ENCODE measurements around the gene NUDT22. TPM values are rescaled to one million over a fixed set of nuclear protein-coding genes. Genes with fewer than 3 reads are reported as not detected.
A peak's percentile ranks its signal among the peaks of the same experiment; 100 is the strongest.

The NUDT22 gene
- polyA plus RNA-seq, 4 donors, result 21.4 to 41.4 (median 32.5) TPM

- DNase-seq (ENCODE audit: low read depth in 4 of 4, low spot score in 2 of 4), result no peak
Observed at GRCh38 chr11:64226507-64227051, 505 bp downstream of the NUDT22 start.

- DNase-seq (ENCODE audit: low read depth in 4 of 4, low spot score in 2 of 4), result no peak
Observed at GRCh38 chr11:64227405-64227956, 1.4 kb downstream of the NUDT22 start.

GRCh38 chr11:64229090-64229743 is 3.1 kb downstream of the NUDT22 start:
- no peak for DNase-seq (ENCODE audit: low read depth in 4 of 4, low spot score in 2 of 4)

DNA sequence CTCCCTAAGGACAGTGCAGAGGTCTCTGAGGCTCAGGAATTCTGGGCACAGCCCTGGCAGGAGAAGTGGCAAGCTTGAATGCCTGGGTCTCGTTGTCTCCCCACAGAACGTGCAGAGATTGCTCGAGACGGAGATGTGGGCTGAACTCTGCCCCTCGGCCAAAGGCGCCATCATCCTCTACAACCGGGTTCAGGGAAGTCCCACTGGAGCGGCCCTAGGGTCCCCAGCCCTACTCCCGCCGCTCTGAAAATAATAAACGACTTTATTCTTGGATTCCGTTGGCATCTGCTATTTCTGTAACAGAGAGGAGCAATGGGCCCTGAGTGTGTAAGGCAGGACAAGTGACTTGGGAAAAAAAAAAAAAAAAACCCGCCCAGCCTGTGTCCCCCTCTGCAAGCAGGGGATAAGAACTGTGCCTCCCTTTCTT is 3.7 kb downstream of the NUDT22 start:
- DNase-seq (ENCODE audit: low read depth in 4 of 4, low spot score in 2 of 4), result no peak

DNA sequence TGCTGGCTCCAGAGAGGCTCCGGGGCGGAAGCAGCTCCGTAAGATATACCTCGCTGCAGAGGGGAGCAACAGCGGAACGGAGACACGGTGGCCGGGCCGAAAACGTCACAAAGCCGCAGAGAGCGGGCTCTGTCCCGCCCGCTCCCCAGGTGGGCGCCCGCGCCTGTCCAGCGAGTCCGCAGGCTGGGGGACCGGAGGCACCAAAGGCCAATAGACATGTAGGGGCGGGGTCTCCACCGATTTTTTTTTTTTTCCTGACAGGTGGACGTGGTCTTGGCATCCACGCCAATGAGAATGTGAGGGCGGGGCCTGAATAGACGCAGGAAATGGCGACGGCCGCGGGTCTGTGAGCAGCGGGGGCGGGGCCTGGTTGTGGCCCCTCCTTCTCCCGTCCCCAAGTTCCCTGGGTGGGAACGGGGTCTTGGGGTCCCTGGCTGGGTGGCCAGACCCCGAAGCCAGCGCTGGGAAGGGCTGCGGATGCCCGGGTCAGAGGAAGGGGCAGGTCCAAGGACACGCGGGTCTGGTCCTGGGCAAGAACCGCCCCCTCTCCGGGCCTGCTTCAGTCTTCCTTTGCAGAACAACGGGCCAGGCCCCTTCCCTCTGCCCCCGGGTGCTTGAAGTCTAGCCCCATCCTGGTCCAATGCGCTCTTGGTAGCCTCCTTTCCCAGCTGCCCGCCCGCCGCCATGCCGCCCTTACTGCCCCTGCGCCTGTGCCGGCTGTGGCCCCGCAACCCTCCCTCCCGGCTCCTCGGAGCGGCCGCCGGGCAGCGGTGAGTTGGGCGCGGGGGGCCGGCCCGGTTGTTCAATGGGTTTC is 4.3 kb downstream of the NUDT22 start, which contains the start of gene DNAJC4:
Gene DNAJC4, plus strand, starts transcription at position 378 of the 814 bp plus-strand sequence. Its CDS starts 307 bp downstream, at position 685.
- DNase-seq (ENCODE audit: low read depth in 4 of 4, low spot score in 2 of 4), result peak; percentile 83 to 95 (median 86)

GRCh38 chr11:64230985-64231365 is 4.9 kb downstream of the NUDT22 start:
- DNase-seq (ENCODE audit: low read depth in 4 of 4, low spot score in 2 of 4), result no peak

GRCh38 chr11:64231546-64231945 is 5.5 kb downstream of the NUDT22 start:
- DNase-seq (ENCODE audit: low read depth in 4 of 4, low spot score in 2 of 4), result no peak

DNA sequence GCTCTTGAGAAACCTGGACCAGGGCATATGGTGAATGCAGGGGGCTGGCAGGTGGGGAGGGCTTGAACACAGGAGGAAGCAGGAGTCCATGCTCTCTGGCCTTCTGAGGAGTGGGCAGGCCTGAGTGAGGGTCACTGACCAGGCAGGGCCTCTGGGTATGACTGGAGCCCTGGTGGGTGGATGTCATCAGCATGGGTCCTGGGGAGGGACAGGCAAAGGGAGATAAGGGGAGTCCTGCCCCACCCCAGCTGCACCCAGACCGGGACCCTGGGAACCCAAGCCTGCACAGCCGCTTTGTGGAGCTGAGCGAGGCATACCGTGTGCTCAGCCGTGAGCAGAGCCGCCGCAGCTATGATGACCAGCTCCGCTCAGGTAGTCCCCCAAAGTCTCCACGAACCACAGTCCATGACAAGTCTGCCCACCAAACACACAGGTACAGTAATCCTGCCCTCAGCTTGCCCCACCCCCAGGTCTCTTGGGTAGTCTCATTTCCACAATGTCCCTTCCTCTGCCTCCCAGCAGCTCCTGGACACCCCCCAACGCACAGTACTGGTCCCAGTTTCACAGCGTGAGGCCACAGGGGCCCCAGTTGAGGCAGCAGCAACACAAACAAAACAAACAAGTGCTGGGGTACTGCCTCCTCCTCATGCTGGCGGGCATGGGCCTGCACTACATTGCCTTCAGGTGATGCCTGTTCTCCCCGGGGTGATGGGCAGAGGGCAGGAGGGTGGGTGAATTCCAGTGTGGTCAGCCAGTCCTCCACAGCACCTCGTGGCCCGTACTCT is 6.3 kb downstream of the NUDT22 start:
- no peak for DNase-seq (ENCODE audit: low read depth in 4 of 4, low spot score in 2 of 4)

DNA sequence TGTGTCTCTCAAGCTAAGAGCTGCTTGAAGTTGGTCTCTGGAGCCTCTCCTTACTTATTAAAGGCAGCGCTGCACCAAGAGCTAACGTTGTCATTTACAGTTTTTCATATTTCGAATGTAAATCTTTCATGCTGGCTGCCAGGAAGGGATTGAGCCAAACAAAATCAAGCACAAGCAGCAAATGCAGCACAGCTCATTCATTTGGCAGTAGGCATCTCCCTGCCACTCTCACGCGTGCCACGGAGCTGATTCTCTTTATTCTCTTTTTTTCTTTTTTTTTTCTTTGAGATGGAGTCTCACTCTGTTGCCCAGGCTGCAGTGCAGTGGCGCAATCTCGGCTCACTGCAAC is 6.9 kb downstream of the NUDT22 start:
- no peak for DNase-seq (ENCODE audit: low read depth in 4 of 4, low spot score in 2 of 4)

DNA sequence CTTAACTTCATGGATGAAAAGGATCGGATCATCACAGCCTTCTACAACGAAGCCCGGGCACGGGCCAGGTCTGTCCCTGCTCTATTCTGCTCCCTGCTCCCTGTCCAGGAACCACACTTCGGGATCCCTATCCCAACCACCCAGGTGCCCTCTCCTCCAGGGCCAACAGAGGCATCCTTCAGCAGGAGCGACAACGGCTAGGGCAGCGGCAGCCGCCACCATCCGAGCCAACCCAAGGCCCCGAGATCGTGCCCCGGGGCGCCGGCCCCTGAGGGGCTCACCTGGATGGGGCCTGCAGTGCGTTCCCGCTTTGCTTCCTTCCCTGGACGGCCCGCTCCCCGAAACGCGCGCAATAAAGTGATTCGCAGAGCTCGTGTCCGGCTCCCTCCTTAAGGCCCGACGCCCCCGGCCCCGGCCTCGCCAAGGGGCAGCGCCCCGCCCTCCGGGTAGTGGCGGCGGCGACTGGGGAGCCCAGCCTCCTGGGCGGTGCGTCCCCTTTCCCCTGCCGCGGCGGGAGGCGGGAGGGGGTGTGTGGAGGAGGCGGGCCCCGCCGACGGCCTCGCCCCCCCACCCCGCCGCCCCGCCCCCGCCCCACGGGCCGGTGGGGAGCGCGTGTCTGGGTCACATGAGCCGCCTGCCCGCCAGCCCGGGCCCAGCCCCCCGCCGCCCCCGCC is 8.0 kb downstream of the NUDT22 start, which contains the start of gene VEGFB:
Gene VEGFB, plus strand, starts transcription at position 672 of the 674 bp plus-strand sequence. CDS start 250 bp downstream, outside the sequence.
- DNase-seq (ENCODE audit: low read depth in 4 of 4, low spot score in 2 of 4), result no peak

DNA sequence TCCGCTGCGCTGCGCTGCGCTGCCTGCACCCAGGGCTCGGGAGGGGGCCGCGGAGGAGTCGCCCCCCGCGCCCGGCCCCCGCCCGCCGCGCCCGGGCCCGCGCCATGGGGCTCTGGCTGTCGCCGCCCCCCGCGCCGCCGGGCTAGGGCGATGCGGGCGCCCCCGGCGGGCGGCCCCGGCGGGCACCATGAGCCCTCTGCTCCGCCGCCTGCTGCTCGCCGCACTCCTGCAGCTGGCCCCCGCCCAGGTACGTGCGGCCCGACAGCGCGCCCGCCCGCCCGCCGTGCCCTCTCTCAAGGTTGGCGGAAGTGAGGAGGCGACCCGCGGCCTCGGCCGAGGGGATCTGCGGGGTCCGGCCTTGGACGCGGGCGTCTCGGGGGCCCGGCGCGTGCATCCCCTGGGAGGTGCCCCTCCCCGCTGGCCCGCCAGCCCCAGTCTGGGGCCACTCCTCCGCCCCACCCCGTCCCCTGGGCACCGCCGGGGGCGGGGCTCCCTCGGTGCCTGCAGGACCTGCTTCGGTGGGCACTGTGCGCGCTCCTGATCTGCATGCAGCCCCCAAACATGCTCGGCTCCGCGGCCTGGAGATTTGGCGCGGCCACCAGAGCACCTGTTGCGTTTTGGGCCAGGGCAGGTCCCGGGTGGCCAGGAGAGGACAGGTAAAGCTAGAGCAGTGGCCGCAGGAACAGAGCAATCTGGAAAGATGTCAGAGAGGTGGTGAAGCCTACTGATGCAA is 8.7 kb downstream of the NUDT22 start:
- DNase-seq (ENCODE audit: low read depth in 4 of 4, low spot score in 2 of 4), result no peak

DNA sequence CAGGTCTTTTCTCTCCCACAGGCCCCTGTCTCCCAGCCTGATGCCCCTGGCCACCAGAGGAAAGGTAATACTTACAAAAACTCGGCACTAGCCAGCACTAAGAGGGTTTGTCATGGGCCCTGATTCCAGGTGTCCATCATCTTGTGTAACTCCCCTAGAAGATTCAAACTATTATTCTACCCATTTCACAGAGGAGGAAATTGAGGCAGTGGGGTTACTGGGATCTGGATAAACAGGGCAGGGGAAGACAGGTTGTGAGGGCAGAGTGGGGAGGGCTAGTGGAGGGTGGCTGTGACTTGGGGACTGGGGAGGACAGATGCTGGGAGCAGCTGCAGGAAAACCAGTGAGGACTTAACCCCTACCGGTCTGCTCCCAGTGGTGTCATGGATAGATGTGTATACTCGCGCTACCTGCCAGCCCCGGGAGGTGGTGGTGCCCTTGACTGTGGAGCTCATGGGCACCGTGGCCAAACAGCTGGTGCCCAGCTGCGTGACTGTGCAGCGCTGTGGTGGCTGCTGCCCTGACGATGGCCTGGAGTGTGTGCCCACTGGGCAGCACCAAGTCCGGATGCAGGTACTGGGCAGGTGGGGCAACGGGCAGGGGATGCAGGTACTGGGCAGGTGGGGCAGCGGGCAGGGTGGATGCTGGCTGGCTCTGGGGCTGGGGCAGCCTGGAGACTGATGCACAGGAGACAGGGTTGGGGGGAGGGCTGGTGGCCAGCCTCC is 9.5 kb downstream of the NUDT22 start:
- no peak for DNase-seq (ENCODE audit: low read depth in 4 of 4, low spot score in 2 of 4)

- no peak for DNase-seq (ENCODE audit: low read depth in 4 of 4, low spot score in 2 of 4)
Observed at GRCh38 chr11:64237484-64237951, 11.4 kb downstream of the NUDT22 start.

DNA sequence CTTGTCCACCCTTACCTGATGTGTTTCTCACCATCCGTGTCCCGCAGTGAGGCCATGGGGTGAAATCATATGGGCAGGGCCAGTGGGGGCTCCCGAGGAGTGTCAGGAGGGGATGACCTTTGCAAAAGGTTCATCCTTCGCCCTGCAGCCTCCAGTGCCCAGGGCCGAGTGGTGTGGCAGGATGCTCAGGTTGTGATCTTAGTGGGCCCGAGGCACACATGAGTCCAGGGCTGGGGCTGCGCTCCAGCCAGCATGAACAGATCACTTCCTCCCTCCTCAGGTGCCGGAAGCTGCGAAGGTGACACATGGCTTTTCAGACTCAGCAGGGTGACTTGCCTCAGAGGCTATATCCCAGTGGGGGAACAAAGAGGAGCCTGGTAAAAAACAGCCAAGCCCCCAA is 12.0 kb downstream of the NUDT22 start:
- DNase-seq (ENCODE audit: low read depth in 4 of 4, low spot score in 2 of 4), result no peak

DNA sequence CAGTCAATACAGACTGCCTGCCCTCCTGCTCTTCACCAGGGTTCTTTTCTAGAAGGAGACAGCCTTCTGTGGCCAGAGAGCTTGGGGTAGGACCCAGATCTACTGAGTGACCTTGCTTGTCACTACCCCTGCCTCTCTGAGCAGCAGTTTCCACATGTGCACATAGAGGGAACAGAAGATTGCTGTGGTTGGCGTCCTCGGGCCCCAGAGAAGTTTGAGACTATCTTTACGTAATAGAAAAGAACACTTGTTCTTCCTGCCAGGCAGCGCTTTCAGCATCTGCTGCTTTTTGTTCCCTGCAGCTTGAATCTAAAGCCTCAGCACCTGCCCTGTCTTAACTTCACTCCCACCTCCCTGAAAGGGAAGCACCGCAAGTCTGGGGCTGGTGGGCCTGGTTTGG is 12.9 kb downstream of the NUDT22 start:
- no peak for DNase-seq (ENCODE audit: low read depth in 4 of 4, low spot score in 2 of 4)

- no peak for DNase-seq (ENCODE audit: low read depth in 4 of 4, low spot score in 2 of 4)
Observed at GRCh38 chr11:64239662-64240434, 13.8 kb downstream of the NUDT22 start.

DNA sequence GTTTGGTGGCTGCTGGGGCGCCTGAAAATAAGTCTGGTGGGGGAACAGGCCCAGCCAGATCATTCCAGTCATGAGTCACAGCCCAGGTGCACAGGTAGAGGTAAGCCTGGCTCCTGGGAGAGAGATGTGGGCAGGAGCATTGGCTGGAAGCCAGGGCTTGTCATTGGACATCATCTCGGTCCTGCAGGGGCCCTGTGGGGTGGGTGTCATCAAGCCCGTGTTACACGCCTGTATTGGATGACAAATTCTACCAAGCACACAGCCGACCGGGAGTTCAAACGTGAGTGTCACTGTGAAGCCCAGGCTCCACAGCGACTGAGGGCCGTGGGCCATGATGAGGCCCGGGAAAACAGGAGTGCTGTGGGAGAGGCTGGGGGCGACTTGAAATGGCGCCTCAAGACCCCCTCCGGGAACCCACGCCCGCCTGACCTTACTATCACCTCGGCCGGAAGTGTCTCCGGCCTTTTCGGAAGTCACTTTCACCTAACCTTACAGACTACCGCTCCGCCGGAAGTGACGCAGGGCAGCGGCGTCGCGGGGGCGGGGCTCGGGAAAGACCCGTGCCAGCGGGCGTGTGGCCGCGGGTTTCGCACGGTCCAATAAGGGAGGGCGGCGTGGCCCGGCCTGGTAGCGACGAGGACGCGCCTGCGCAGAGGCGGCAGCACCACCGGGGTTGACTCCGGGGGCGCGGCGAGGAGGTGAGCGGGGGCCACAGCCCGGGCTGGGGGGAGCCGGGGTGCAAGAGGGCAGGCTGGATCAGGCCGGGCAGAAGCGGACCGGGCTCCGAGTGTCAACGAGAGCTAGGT is 14.6 kb downstream of the NUDT22 start, which contains the start of gene FKBP2:
Gene FKBP2, plus strand, starts transcription at position 661 of the 806 bp plus-strand sequence. CDS start 1,293 bp downstream, outside the sequence.
- peak; percentile 82 to 93 (median 93) for DNase-seq (ENCODE audit: low read depth in 4 of 4, low spot score in 2 of 4)

All from left renal cortex interstitium (tissue), 4 donors.